Stimulated activated CD4-positive, alpha-beta T cell treated with anti-CD3 and anti-CD28 coated beads, Interleukin-4, amount 100 ng/mL, for 48 hours (primary cell): ENCODE results near the gene MTERF1.
"Not testable (repeated sequence)": the region's sequence is repeated elsewhere in the genome, so short reads cannot be mapped to it uniquely, and the experiment has no call there.

Experiments used
- DNase-seq, 2 donors: peaks; one replicate each; pipeline ENCODE4 v3.0.0-alpha.2; 2020; ENCODE audit warnings: low read depth in 2 of 2

The MTERF1 gene

DNA sequence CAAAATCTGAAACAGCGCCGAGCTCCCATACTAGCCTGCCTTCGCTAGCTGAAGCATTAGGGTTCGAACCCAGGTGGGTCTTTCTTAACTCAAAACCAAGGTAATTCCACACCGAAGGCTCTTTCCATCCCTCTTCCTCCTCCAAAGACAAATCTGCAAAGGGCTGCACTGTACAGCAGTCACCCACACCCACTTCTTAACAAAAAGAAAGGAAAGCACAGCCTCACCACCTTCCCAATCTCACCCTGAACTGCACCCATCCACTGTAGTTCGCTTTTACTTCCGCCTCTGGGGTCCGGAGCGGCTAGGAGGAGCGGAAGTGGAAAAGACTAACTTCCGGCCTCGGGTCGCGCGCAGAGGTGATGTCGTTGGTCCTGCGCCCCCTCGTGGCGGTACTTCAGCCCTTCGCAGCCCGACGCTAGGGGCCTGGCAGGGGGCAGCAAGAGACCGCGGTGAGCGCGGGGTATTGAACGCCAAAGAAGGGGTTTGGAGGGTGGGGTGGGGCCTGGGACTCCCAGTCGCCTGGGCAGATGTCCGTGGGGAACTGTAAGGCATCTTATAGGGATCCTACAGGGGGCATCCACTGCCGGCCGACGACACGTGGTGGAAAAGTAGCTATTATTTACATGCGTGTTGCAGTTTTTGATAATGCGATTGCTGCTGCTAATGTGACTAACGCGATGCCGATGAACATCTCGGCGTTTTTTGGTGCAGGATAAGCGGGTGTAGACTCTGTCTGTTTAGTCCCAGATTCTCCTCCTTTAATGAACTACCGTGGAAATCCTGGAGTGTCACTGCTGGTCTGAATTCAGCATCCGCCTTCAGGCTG lies at the start of gene MTERF1:
TSS of gene MTERF1 (minus strand) at position 290 of the 829 bp plus-strand sequence. CDS start 619 bp downstream, outside the sequence.
- DNase-seq, result peak; percentile 92 to 93

- no peak for DNase-seq
Measured at GRCh38 chr7:91929463-91929862, 49.0 kb upstream of the MTERF1 start.

GRCh38 chr7:91927912-91928311 lies 47.4 kb upstream of the MTERF1 start:
- DNase-seq, result no peak

GRCh38 chr7:91922857-91923256 lies 42.4 kb upstream of the MTERF1 start:
- DNase-seq, result no peak

DNA sequence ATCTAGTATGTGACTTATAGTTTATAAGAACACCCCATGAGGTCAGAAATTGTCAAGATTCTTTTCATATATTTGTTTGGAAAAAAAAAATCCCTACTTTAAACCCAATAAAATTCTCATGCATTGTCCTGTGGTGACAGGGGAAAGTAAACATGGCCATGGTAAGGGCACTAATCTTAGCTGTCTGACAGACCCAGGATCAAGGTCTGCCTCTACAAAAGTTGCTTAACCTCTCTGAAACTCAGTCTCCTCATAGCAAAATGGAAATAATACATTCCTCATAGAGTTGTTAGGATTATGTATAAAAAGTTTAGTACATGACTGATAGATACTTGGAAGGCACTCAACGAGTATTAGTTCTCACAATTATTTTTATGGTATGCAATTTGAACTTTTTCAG lies 37.9 kb upstream of the MTERF1 start:
- DNase-seq, result no peak

GRCh38 chr7:91916051-91916440 lies 35.5 kb upstream of the MTERF1 start:
- no peak for DNase-seq

- no peak for DNase-seq
Measured at GRCh38 chr7:91915401-91916050, 35.0 kb upstream of the MTERF1 start.

DNA sequence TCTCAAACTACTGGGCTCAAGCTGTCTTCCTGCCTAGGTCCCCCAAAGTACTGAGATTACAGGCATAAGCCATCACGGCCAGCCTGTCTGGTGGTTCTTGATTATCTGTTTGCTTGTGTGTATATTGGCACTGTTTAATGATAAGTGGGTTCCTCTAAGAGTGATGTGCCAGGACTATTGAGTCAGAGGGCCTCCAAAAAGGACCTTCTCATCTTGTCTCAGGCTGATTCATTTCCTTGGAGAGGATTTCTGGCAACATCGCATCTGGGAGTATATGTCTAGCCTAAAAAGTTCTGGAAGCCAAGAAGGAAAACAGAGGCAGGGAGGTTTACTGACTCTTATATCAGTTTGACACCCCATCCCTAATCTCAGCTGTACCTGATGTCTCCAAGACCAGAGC lies 33.1 kb upstream of the MTERF1 start:
- no peak for DNase-seq

DNA sequence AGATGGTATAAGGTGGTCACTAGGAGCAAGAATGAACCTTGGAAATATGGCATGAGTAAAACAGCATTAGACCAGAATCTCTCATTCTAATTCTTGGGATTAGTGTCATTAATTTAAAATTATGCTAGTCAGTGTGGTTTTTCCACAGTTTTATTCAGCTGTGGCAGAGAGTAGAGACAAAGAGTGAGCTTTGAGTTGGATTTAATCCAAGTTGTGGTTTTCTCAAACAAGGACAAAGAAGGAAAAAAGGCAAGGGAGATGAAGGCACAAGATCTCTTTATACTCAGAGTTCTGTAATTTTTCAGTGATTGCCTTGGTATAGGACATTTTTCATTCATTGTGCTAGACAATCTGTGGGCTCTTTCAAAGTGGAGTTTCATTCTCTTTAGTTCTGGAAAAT lies 32.0 kb upstream of the MTERF1 start:
- DNase-seq, result no peak

GRCh38 chr7:91911121-91911520 lies 30.6 kb upstream of the MTERF1 start:
- no peak for DNase-seq

DNA sequence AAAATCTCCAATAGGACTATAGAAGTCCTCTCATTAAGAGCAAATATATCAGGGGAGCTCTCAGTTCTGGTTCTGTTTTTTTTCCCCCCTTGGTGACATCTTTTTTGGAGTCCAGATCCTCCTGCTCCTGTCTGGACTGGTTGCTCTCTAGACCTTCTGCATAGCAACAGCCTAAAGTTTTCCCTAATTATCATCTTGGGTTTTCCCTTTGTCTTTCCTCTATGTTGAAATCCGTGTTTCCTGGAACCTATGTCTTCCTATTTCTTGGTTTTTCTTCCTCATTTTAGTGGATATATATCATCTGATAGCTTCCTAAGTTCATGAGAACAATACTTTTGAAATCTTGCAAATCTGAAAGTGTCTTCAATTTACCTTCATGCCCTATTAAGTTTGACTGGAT lies 29.7 kb upstream of the MTERF1 start:
- DNase-seq, result no peak

DNA sequence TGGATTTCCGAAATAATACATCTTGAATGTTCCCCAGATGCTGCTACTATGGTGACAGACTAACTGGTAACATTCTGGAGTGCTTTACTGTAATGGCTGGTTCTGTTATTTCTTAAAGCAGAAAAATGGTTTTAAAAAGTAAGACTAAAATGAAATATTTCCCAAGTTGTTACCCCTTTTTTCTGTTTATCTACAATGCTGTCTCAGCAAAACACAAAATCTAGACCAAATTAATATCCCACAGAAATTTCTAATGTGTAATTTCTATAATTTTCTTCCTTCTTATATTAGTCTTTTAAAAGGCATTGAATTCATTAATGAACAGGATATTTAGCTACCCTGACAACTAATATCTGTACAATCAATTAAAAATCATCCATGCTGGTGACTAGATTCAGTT lies 19.1 kb upstream of the MTERF1 start:
- no peak for DNase-seq

DNA sequence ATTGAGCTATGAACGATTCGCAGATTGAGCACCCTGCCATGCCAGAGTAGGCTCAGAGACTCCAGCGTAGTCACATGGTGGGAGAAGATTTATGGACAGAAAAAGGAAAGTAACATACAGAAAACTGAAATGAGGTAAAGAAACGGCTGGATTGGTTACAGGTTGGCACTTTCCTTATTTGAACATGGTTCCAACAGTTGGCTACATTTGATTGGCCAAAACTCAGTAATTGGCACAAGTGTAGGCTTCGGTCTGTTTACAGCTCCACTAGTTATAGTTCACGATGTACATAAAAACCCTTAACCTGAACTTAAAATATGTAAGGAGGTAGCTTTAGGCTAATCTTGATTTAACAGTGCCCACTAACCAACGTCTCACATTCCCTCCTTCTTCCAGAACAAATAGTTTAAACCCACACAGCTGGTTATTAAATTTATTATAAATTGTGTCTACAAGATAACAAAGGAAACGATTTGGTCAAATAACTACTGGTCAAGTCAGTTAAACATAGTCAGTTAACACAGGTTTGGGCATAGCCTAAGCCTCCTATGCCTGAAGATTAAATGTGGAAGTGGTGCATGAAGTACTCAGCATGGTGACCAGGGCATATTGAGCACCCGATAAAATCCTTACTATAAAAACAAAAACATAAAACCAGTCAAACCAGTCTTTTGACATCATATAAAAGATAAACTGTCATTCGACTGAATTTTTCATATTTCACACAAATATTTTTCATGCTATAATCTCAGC lies 17.9 kb upstream of the MTERF1 start:
- DNase-seq, result no peak

- no peak for DNase-seq
Measured at GRCh38 chr7:91894781-91895480, 14.4 kb upstream of the MTERF1 start.

GRCh38 chr7:91893699-91894098 lies 13.2 kb upstream of the MTERF1 start:
- not testable (repeated sequence) for DNase-seq

DNA sequence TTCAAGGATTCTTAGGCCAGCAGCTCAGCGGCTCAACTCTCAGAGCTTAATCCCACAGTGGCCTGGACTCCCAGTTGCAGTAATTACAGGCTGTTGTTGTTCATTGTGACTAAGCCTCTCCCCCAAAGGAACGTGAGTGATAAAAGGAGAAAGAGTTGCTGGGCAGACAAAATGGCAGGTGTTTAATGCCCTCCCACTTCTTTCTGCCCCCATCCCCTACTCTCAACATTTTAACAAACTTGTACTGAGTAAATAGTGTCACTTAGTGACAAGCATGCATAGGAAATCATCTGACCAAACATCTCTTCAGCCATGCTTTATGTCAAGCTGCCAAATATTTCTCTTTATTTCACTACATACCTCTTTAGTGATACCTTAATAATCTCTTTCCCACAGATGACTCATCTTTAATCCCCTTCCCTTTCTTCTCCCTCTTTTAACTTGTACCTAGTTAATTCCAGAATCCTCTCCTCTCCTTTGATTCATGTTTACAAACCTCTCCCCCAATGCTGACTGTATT lies 12.4 kb upstream of the MTERF1 start:
- no peak for DNase-seq

DNA sequence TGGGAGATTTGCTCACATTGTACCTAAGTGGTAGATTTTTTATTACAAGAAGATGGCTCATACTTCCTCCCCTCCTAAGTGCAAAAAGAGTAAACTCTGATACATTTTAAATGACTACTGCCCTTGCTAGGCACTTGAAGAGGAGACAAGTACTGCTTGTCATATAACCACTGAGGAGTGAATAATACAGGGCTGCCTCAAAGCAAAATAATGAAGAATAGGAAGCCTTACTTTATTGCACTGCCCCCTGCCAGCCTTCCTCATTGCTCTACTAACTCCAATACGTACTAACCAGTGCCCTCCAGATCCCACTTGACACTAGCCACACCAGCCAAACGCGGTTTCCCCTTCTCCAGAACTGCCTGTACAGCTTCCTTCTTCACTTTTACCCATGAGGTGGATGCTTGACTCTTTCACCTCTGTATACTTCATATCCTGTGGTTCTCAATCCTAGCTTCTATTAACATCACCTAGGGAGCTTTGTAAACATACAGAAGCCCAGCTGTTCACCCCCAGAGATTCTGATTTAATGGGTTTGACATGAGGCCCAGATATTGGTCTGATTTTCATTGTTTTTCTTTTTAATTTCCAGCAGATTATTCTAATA lies 11.7 kb upstream of the MTERF1 start:
- no peak for DNase-seq

- DNase-seq, result not testable (repeated sequence)
Measured at GRCh38 chr7:91888271-91889175, 8.0 kb upstream of the MTERF1 start.

DNA sequence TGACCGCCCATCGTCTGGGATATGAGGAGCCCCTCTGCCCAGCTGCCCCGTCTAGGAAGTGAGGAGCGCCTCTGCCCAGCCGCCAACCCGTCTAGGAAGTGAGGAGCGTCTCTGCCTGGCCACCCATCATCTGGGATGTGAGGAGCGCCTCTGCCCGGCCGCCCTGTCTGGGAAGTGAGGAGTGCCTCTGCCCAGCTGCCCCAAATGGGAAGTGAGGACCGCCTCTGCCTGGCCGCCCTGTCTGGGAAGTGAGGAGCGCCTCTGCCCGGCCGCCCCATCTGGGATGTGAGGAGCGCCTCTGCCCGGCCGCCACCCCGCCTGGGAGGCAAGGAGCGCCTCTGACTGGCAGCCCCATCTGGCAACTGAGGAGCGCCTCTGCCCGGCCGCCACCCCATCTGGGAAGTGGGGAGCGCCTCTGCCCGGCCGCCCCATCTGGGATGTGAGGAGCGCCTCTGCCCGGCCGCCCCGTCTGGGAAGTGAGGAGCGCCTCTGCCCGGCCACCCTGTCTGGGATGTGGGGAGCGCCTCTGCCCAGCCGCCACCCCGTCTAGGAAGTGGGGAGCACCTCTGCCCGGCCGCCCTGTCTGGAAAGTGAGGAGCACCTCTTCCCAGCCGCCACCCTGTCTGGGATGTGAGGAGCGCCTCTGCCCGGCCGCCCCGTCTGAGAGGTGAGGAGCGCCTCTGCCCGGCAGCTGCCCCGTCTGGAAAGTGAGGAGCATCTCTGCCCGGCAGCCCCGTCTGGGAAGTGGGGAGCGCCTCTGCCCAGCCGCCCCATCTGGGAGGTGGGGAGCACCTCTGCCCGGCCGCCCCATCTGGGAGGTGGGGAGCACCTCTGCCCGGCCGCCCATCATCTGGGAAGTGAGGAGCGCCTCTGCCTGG lies 7.1 kb upstream of the MTERF1 start:
- not testable (repeated sequence) for DNase-seq
